Gastrocnemius medialis (tissue), 4 donors: ENCODE measurements around the gene DRAM1.

ENCODE experiments used
- POLR2A ChIP-seq, 2 donors: fragments of 450-650 bp; IDR thresholded peaks; one replicate each; pipeline ENCODE4 v1.6.1; 2017; ENCODE audit warnings: antibody characterized with exemption in 2 of 2, mild to moderate bottlenecking in 2 of 2, moderate library complexity in 2 of 2
- TF ChIP-seq, protein P1 (sequence below), 5 experiments: fragments of 450-650 bp in 3 of 5; fragments of 200-600 bp in 2 of 5; sonication (generic) in 2 of 5; IDR thresholded peaks in 4 of 5; conservative IDR thresholded peaks in 1 of 5; 1 replicate in 4 of 5; 2 replicates in 1 of 5; pipeline ENCODE4 v1.5.1; 2016 to 2019; ENCODE audit warnings: antibody characterized with exemption in 5 of 5, mild to moderate bottlenecking in 3 of 5, moderate library complexity in 3 of 5

DNA sequence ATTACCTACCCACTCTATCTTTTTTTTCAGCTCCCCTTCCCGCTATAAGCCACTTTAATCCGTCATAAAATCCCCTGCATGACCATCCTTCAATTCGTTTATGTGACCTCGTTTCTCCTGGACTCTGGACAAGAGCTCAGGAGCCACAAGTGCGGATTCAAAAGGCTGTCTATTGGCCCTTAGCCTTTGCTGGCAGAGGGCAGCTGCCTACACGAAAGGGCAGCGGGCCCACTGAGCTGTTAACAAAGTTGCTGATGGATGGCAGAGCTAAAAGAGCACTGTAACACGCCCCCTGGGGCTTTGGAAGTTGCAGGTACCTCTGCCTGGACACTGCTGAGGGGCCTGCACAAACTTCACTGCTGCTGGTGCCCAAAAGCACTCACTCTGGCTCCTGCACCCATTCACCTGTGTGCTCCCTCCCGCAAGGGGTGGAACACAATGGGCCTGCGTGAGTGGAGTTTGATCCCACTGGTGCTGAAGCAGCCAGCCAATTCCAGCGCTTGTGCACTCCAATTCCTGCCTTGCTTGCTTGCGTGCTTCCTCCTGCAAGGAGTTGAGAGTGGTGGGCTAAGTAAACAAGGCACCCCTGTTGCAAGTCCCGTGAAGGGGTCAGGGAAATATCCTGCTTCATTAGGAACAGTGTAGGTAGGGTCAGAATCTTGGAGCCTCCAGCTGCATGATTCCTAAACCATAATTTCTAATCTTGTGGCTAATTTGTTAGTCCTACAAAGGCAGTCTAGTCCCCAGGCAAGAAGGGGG lies 10.6 kb upstream of the DRAM1 start:
- TF ChIP-seq, protein P1, sequence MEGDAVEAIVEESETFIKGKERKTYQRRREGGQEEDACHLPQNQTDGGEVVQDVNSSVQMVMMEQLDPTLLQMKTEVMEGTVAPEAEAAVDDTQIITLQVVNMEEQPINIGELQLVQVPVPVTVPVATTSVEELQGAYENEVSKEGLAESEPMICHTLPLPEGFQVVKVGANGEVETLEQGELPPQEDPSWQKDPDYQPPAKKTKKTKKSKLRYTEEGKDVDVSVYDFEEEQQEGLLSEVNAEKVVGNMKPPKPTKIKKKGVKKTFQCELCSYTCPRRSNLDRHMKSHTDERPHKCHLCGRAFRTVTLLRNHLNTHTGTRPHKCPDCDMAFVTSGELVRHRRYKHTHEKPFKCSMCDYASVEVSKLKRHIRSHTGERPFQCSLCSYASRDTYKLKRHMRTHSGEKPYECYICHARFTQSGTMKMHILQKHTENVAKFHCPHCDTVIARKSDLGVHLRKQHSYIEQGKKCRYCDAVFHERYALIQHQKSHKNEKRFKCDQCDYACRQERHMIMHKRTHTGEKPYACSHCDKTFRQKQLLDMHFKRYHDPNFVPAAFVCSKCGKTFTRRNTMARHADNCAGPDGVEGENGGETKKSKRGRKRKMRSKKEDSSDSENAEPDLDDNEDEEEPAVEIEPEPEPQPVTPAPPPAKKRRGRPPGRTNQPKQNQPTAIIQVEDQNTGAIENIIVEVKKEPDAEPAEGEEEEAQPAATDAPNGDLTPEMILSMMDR (IDR thresholded peaks at IDR 0.05 in 4 of 5, conservative IDR thresholded peaks at IDR 0.05 in 1 of 5) = no peak
- TF ChIP-seq POLR2A (IDR thresholded peaks at IDR 0.05) = no peak
